Measurements from ENCODE around the gene NUTM2E.
"Not testable (repeated sequence)": the region's sequence is repeated elsewhere in the genome, so short reads cannot be mapped to it uniquely, and the experiment has no call there.

The NUTM2E gene

GRCh38 chr10:79866903-79867551, 40.5 kb downstream of the NUTM2E start:
- DNase-seq: not testable (repeated sequence)

GRCh38 chr10:79868023-79868422, 41.5 kb downstream of the NUTM2E start:
- DNase-seq: not testable (repeated sequence)

DNA sequence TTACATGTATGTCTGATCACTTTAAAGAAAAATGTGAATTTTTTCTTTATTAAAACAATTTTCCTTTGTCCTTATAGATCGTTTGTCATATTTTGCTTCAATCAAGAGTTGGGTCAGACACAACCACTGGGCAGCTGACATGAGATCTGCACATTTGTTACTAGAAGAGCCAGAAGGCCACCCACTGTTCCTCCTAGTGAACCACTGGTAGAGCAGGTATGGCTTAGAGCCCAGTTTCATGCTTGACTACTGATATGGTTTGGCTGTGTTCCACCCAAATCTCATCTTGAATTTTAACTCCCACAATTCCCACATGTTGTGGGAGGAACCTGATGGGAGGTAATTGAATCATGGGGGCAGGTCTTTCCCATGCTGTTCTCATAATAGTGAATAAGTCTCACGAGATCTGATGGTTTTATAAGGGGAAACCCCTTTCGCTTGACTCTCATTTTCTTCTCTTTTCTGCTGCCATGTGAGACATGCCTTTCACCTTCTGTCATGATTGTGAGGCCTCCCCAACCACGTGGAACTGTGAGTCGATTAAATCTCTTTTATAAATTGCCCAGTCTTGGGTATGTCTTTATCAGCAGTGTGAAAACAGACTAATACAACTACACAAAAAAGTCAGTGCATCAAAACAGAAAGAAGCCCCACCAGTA, 43.0 kb downstream of the NUTM2E start:
- DNase-seq: not testable (repeated sequence)

- not testable (repeated sequence) for DNase-seq
These were observed 45.2 kb downstream of the NUTM2E start for GRCh38 chr10:79871729-79872128.
